ENCODE results near the gene GLP2R.

GRCh38 chr17:9820448-9820847 is 5.3 kb upstream of the GLP2R start:
- TF ChIP-seq POLR2AphosphoS5 (IDR thresholded peaks at IDR 0.05), result no peak
- TF ChIP-seq EZH2 (IDR thresholded peaks at IDR 0.05; ENCODE audit: borderline replicate concordance, insufficient read depth, low read length, poor library complexity, severe bottlenecking), result no peak
- no peak for TF ChIP-seq SMC3 (conservative IDR thresholded peaks at IDR 0.05; ENCODE audit: poor library complexity)
- TF ChIP-seq EP300 (conservative IDR thresholded peaks at IDR 0.05; ENCODE audit: poor library complexity, severe bottlenecking), result no peak
- no peak for TF ChIP-seq RAD21 (conservative IDR thresholded peaks at IDR 0.05)
- TF ChIP-seq, protein P1, sequence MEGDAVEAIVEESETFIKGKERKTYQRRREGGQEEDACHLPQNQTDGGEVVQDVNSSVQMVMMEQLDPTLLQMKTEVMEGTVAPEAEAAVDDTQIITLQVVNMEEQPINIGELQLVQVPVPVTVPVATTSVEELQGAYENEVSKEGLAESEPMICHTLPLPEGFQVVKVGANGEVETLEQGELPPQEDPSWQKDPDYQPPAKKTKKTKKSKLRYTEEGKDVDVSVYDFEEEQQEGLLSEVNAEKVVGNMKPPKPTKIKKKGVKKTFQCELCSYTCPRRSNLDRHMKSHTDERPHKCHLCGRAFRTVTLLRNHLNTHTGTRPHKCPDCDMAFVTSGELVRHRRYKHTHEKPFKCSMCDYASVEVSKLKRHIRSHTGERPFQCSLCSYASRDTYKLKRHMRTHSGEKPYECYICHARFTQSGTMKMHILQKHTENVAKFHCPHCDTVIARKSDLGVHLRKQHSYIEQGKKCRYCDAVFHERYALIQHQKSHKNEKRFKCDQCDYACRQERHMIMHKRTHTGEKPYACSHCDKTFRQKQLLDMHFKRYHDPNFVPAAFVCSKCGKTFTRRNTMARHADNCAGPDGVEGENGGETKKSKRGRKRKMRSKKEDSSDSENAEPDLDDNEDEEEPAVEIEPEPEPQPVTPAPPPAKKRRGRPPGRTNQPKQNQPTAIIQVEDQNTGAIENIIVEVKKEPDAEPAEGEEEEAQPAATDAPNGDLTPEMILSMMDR (IDR thresholded peaks at IDR 0.05; ENCODE audit: poor library complexity, severe bottlenecking), result no peak
- TF ChIP-seq TAF1 (IDR thresholded peaks at IDR 0.05; ENCODE audit: low read depth), result no peak
- TF ChIP-seq MXI1 (conservative IDR thresholded peaks at IDR 0.05; ENCODE audit: poor library complexity, severe bottlenecking), result no peak
- TF ChIP-seq, protein P2, sequence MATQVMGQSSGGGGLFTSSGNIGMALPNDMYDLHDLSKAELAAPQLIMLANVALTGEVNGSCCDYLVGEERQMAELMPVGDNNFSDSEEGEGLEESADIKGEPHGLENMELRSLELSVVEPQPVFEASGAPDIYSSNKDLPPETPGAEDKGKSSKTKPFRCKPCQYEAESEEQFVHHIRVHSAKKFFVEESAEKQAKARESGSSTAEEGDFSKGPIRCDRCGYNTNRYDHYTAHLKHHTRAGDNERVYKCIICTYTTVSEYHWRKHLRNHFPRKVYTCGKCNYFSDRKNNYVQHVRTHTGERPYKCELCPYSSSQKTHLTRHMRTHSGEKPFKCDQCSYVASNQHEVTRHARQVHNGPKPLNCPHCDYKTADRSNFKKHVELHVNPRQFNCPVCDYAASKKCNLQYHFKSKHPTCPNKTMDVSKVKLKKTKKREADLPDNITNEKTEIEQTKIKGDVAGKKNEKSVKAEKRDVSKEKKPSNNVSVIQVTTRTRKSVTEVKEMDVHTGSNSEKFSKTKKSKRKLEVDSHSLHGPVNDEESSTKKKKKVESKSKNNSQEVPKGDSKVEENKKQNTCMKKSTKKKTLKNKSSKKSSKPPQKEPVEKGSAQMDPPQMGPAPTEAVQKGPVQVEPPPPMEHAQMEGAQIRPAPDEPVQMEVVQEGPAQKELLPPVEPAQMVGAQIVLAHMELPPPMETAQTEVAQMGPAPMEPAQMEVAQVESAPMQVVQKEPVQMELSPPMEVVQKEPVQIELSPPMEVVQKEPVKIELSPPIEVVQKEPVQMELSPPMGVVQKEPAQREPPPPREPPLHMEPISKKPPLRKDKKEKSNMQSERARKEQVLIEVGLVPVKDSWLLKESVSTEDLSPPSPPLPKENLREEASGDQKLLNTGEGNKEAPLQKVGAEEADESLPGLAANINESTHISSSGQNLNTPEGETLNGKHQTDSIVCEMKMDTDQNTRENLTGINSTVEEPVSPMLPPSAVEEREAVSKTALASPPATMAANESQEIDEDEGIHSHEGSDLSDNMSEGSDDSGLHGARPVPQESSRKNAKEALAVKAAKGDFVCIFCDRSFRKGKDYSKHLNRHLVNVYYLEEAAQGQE (IDR thresholded peaks at IDR 0.05; ENCODE audit: borderline replicate concordance), result no peak
